GM19099 (cell line): ENCODE measurements around the gene ROBO1.

Experiments
- POLR2A ChIP-seq: IDR thresholded peaks from 3 replicates; pipeline ENCODE4 v1.6.1; 2011; ENCODE audit warnings: low read depth; ENCODE audit not compliant: insufficient read length; ENCODE audit errors: extremely low read depth

ROBO1 gene

GRCh38 chr3:78614486-78614885, 1153.3 kb downstream of the ROBO1 start:
- no peak for TF ChIP-seq POLR2A

DNA sequence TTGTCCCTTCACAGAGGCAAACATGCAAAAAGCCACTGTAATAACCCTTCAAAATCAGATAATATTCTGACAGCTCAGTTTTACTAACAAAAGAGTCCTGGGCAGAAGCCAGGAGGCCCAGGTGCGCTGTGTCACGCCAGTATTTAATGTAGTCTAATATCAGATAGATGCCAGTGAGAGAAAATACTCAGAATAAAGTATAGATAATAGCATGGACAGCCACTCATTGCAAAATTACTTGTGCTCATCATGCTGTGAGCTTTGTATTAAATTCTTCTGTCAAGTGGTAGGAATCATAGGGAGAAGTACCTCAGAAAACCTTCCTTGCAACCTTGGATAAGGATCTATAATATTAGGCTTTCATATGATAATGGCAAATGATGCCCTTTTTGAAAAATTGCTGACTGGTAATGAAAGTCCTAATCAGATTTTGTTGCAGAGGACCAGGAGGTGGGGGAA, 1154.3 kb downstream of the ROBO1 start:
- no peak for TF ChIP-seq POLR2A

- no peak for TF ChIP-seq POLR2A
Measured at GRCh38 chr3:78611278-78611677, 1156.5 kb downstream of the ROBO1 start.

DNA sequence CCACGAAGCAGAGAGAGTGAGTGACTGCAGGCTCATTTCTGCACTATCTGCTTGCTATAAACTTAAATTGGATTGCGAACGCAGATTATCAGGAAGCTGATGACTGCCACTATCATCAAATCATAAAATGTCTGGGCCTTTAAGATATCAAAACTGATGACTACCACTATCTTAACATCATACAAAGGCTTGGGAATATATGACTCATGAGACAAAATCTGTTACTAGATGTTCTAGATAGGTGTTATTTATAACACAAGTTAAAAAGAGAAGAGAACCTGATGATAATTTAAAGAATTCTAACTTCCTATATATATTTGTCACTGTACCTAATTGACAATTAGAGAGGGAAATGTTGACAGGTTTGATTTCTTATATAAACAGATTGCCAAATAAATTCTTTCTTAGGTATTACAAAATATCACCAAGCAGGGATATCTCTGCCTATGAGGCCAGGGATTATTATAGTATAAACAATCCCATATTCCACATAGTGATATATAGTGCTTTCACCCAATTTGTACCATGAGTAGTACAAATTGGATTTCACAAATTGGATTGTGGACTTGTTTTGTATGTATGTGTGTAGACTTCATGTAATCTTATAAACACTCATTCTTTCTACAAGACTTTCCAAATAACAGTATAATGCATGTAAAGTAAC, 1157.2 kb downstream of the ROBO1 start:
- TF ChIP-seq POLR2A: no peak

- TF ChIP-seq POLR2A: no peak
Measured at GRCh38 chr3:78606756-78607155, 1161.0 kb downstream of the ROBO1 start.

DNA sequence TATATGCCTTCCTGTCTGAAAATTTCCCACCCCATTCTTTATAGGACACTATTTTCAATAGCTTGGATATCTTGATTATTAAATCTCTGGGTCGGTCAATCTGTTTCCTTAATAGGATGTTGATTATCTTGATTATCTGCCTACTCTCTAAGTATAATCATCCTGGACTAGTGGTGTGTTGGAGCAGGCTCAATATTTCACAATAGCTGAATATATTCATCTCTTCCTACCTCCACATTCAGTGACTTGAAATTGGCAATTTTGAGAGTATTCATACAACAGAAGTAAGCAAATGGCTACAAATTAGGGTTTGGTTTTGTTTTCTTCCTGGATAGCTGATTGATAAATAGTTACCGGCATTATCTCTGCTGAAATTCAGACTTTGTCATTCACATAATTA, 1162.6 kb downstream of the ROBO1 start:
- TF ChIP-seq POLR2A: no peak

GRCh38 chr3:78604341-78604740, 1163.5 kb downstream of the ROBO1 start:
- TF ChIP-seq POLR2A: no peak

GRCh38 chr3:78601249-78601648, 1166.5 kb downstream of the ROBO1 start:
- no peak for TF ChIP-seq POLR2A

DNA sequence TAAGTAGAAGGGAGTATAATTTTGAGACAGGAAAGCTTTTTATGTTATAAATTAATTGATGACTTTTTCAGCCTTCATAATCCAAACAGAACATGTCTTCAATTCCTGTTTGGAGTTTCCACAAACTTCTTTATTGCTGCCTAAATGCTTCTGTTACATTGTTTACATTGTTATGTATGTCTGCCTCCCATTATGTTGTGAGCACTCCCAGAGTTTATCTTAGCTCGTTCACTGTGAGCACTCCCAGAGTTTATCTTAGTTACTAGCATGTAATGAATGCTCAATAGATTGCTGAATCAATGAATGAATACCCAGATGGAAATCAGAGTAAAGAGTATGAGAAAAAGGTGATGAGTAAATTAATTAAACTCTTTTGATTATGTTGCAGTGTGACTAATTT, 1178.0 kb downstream of the ROBO1 start:
- no peak for TF ChIP-seq POLR2A

DNA sequence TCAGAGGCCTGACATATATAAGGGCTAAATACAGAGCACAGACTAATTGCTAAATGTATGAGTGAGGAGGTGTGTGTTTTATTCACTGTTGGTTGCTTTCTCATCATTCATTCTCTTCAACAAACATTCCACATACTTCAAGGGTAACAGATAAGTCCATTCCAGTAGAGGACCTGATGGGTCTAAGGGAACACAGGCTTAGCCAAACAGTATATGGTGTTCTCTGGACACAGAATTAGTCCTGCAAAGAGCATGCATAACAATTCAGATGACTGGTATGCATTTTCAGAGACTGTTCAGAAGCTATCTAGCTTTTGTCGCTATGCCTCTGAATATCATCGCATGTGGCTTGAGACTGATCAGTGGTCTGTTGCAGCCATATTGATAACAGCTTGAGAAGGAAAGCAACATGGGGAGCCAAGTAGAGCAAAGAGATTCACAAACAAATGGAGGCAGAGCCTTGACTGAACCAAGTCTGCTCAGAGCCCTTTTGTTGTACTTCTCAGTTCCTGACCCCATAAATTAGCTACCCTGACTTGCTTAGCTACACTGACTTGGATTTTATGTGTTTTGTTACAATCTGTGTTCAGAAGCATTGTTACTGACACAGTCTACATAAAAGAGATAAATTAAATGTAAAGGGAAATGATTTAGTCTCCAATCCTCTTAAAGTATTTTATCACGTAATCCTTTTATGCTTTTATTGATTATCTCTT, 1178.7 kb downstream of the ROBO1 start:
- TF ChIP-seq POLR2A: no peak

GRCh38 chr3:78580681-78581080, 1187.1 kb downstream of the ROBO1 start:
- TF ChIP-seq POLR2A: no peak

- no peak for TF ChIP-seq POLR2A
Measured at GRCh38 chr3:78571486-78571885, 1196.3 kb downstream of the ROBO1 start.

- no peak for TF ChIP-seq POLR2A
Measured at GRCh38 chr3:78570496-78570895, 1197.3 kb downstream of the ROBO1 start.

DNA sequence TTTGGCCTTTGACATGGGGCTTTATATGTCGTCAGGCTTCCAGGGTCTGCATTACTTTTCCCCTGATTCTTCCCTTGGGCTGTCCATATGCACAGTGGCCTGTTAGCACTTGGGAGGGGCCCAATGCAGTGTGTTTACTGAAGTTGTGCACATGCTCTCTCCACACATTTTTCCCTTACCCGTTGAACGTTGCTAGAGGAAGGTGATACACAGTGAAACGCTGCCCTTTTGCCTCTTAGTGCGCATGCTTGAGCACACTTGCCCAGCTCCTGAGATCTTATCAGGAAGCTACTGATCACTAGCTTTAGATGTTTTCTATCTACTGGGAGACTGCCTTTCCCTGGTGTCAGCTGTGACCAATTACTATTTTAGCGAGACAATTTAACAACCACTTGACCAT, 1198.0 kb downstream of the ROBO1 start:
- TF ChIP-seq POLR2A: no peak

DNA sequence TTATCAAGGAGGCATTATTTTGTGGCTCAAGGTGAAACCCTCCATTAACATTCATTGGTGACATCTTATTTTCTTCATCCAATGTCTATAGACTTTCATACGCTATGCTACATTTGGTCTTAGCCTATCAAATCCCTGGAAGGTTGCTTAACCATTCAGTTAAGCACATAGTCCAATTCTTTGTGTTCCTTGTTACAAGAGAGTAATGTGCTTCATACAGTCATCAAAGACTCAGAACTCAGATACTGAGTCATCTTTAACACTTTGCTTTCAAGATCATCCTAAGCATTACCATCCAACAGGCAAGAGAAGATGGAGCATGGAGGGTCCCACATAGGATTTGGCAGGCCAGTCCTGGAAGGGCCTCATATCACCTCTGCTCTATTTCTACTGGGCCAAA, 1202.1 kb downstream of the ROBO1 start:
- TF ChIP-seq POLR2A: no peak

DNA sequence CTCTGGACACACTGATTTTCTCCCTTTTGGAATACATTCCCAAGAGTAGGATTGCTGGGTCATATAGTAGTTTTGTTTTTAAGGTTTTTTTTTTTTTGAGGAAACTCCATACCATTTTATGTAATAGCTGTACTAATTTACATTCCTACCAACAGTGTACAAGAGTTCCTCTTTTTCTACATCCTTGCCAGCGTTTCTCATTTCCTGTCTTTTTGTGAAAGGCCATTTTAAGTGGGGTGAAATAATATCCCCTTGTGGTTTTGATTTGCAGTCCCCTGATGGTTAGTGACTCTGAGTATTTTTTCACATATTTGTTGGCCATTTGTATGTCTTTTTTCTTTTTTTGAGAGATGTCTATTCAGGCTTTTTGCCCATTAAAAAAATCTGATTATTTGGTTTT, 1205.5 kb downstream of the ROBO1 start:
- TF ChIP-seq POLR2A: no peak
